IPS-15b (cell line): ENCODE measurements around the gene GDF15.
"Not testable (repeated sequence)": the region's sequence is repeated elsewhere in the genome, so short reads cannot be mapped to it uniquely, and the experiment has no call there.

Source experiments
- H3K27me3 ChIP-seq: one replicate; pipeline ENCODE4 v1.6.1; 2013; ENCODE audit warnings: low read length; ENCODE audit not compliant: control insufficient read depth, insufficient read depth
- H3K36me3 ChIP-seq: one replicate; pipeline ENCODE4 v1.6.1; 2013; ENCODE audit warnings: low read length; ENCODE audit not compliant: control insufficient read depth, insufficient read depth
- H3K4me1 ChIP-seq: one replicate; pipeline ENCODE4 v1.6.1; 2013; ENCODE audit warnings: mild to moderate bottlenecking, low read length; ENCODE audit not compliant: control insufficient read depth, insufficient read depth
- H3K4me3 ChIP-seq: one replicate; pipeline ENCODE4 v1.5.1; 2013; ENCODE audit warnings: low read depth, low read length
- H3K9ac ChIP-seq: one replicate; pipeline ENCODE4 v1.6.1; 2013; ENCODE audit warnings: low read depth, mild to moderate bottlenecking, low read length
- H3K9me3 ChIP-seq: one replicate; pipeline ENCODE4 v1.6.1; 2013; ENCODE audit warnings: mild to moderate bottlenecking, low read length; ENCODE audit not compliant: control insufficient read depth, insufficient read depth

GDF15 gene

GRCh38 chr19:18364826-18365528, 21.0 kb upstream of the GDF15 start:
- Histone ChIP-seq H3K9ac (no peak overlapping the region), H3K27me3 (no peaks in the 10 kb centered on the region), H3K9me3 (no peaks in the 10 kb centered on the region), H3K36me3 (peaks cover 9% of the 10 kb centered on the region), H3K4me1 (no peaks in the 10 kb centered on the region), H3K4me3 (no peak overlapping the region)

DNA sequence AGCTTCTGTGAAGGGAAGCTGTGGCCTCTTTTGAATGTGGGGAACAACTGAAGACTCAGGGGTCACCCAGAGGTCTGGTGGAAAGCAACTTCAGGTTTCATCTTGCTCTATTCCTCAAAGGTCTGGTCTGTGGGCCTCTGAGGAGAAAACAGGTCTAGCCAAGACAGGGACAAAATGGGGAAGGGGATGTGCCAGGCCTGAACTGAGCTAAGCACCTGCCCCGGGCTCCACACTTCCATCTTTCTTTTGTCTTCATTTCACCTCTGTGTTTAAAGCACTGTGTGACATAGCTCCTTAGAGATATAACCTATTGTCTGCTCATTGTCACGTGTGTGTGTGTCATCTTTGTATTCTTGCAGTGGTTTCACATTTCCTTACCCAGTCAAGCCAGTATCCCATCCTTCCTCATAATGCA, 19.9 kb upstream of the GDF15 start:
- H3K36me3 ChIP-seq, result peaks cover 9% of the 10 kb centered on the region

GRCh38 chr19:18368504-18369222, 17.3 kb upstream of the GDF15 start:
- H3K36me3 ChIP-seq, result peaks cover 3% of the 10 kb centered on the region
- no peaks in the 10 kb centered on the region for H3K9me3 ChIP-seq
- H3K27me3 ChIP-seq, result no peaks in the 10 kb centered on the region
- H3K4me3 ChIP-seq, result no peak overlapping the region
- no peak overlapping the region for H3K9ac ChIP-seq
- H3K4me1 ChIP-seq, result peaks cover 1% of the 10 kb centered on the region

More for the DNA sequence above, 19.9 kb upstream of the GDF15 start:
- H3K4me3 ChIP-seq, result no peak overlapping the region
- no peak overlapping the region for H3K9ac ChIP-seq
- H3K27me3 ChIP-seq, result no peaks in the 10 kb centered on the region
- no peaks in the 10 kb centered on the region for H3K9me3 ChIP-seq
- no peaks in the 10 kb centered on the region for H3K4me1 ChIP-seq

DNA sequence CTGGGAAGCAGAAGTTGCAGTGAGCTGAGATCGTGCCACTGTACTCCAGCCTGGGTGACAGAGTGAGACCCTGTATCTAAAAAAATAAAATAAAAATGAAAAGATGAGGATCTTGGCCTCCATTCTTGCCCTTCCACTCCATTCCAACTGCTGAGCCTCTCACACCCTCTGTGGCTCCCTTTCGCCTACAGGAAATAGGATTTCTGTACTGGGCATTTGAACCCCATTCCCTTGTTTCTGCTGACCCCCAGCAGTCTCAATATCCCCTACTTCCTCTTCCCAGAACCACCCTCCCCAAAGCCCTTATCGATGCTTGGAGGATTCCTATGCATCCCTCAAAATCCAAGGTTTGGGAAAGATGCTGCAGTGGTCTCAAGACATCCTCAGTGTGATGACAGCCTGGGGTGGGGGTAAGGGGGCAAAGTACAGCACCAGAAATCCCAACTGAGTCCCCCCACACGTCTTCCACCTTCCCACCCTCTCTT, 12.5 kb upstream of the GDF15 start:
- Histone ChIP-seq H3K4me1 (peaks cover 11% of the 10 kb centered on the region), H3K9ac (no peak overlapping the region), H3K4me3 (no peak overlapping the region), H3K9me3 (no peaks in the 10 kb centered on the region), H3K36me3 (no peaks in the 10 kb centered on the region), H3K27me3 (no peaks in the 10 kb centered on the region)

GRCh38 chr19:18373892-18374629, 11.9 kb upstream of the GDF15 start:
- Histone ChIP-seq H3K36me3 (no peaks in the 10 kb centered on the region), H3K9ac (peak overlapping the region; percentile 66), H3K4me3 (no peak overlapping the region), H3K4me1 (peaks cover 11% of the 10 kb centered on the region), H3K9me3 (no peaks in the 10 kb centered on the region), H3K27me3 (no peaks in the 10 kb centered on the region)

DNA sequence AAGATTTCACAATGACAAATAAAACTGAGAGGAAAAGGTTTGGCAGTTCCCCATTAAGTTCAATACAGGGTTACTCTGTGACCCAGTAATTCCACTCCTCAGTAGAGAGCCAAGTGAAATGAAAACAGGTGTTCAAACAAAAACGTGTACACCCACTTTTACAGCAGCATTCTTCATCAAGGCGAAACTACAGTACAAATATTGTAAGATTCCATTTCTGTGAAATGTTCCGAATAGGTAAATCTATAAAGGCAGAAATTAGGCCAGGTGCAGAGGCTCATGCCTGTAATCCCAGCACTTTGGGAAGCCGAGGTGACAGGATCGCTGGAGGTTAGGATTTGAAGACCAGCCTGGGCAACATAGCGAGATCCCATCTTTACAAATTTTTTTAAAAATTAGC, 8.9 kb upstream of the GDF15 start:
- no peaks in the 10 kb centered on the region for H3K36me3 ChIP-seq
- no peaks in the 10 kb centered on the region for H3K9me3 ChIP-seq
- H3K4me3 ChIP-seq, result no peak overlapping the region
- H3K9ac ChIP-seq, result no peak overlapping the region
- no peaks in the 10 kb centered on the region for H3K27me3 ChIP-seq
- H3K4me1 ChIP-seq, result peaks cover 11% of the 10 kb centered on the region

- no peak overlapping the region for H3K4me3 ChIP-seq
- no peaks in the 10 kb centered on the region for H3K9me3 ChIP-seq
- no peak overlapping the region for H3K9ac ChIP-seq
- no peaks in the 10 kb centered on the region for H3K27me3 ChIP-seq
- H3K4me1 ChIP-seq, result no peaks in the 10 kb centered on the region
- no peaks in the 10 kb centered on the region for H3K36me3 ChIP-seq
These were observed 5.9 kb upstream of the GDF15 start for GRCh38 chr19:18379803-18380747.

DNA sequence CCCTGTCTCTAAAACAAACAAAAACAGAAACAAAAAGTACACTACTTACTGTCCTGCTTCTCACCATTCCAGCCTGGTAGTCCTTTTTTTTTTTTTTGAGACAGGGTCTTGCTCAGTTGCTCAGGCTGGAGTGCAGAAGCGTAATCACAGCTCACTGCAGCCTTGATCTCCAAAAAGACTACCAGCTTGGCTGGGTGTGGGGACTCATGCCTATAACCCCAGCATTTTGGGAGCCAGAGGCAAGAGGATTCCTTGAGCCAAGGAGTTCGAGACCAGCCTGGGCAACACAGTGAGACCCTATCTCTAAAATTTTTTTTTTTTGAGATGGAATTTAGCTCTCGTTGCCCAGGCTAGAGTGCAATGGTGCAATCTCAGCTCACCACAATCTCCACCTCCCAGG, 5.1 kb upstream of the GDF15 start:
- H3K9ac ChIP-seq, result no peak overlapping the region

GRCh38 chr19:18383622-18384021, 2.3 kb upstream of the GDF15 start:
- H3K4me1 ChIP-seq, H3K36me3 ChIP-seq, H3K4me3 ChIP-seq: not testable (repeated sequence)

More for the DNA sequence above, 5.1 kb upstream of the GDF15 start:
- Histone ChIP-seq H3K27me3 (no peaks in the 10 kb centered on the region), H3K4me1 (peaks cover 3% of the 10 kb centered on the region), H3K9me3 (no peaks in the 10 kb centered on the region), H3K4me3 (no peak overlapping the region), H3K36me3 (no peaks in the 10 kb centered on the region)

GRCh38 chr19:18384775-18385174, 1.2 kb upstream of the GDF15 start:
- Histone ChIP-seq H3K9me3 (no peaks in the 10 kb centered on the region), H3K27me3 (peaks cover 5% of the 10 kb centered on the region), H3K36me3 (peaks cover 10% of the 10 kb centered on the region), H3K4me3 (no peak overlapping the region), H3K9ac (no peak overlapping the region), H3K4me1 (peaks cover 3% of the 10 kb centered on the region)

More at GRCh38 chr19:18383622-18384021, 2.3 kb upstream of the GDF15 start:
- not testable (repeated sequence) for H3K9ac ChIP-seq, H3K9me3 ChIP-seq, H3K27me3 ChIP-seq

GRCh38 chr19:18385359-18385674, 641 bp upstream of the GDF15 start:
- Histone ChIP-seq H3K36me3 (peaks cover 10% of the 10 kb centered on the region), H3K4me1 (peaks cover 3% of the 10 kb centered on the region), H3K9ac (no peak overlapping the region), H3K27me3 (peaks cover 5% of the 10 kb centered on the region), H3K9me3 (no peaks in the 10 kb centered on the region), H3K4me3 (no peak overlapping the region)
